Measurements from ENCODE around the gene WWP2.
"Not testable (repeated sequence)": the region's sequence is repeated elsewhere in the genome, so short reads cannot be mapped to it uniquely, and the experiment has no call there.

Gene WWP2

DNA sequence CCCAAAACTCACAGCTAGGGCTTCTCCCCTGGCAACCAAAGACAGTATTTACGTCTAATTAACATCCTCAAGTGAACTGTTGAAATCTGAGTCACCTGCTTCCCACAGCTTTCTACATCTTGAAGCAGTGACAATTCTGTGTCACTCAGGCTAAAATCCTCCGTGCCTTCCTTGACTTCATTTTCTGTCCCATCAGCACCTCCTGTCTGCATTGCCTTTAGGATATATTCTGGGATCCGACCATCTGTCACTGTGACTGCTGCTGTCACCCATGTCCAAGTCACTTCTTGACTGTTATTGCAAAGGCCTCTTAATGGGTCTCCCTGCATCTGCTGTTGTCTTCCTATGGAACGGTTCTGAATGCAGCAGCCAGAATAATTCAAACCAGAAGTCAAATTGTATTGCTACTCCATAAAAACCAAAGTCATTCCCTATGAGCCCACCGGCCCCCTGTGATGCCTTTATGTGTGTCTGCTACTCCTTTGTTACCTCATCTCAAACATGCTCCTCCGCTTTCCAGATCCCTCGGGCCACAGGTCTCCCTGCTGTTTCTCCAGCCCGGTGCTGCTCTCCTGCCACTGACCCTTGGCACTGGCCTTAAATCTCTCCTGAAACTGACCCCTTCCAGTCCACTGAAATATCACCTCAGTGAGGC is 56.9 kb downstream of the WWP2 start:
- H3K27ac ChIP-seq (ENCODE audit: low read depth, low read length) = peak overlapping the region; percentile 74
- no peak overlapping the region for H3K4me3 ChIP-seq (ENCODE audit: low read depth, low read length)
- H3K9ac ChIP-seq (ENCODE audit: low read depth, low read length) = no peak overlapping the region
- no peaks in the 10 kb centered on the region for H3K27me3 ChIP-seq (ENCODE audit: control insufficient read depth, insufficient read depth, low read length)
- no peaks in the 10 kb centered on the region for H3K9me3 ChIP-seq (ENCODE audit: control insufficient read depth, insufficient read depth, low read length)
- H3K36me3 ChIP-seq (ENCODE audit: control insufficient read depth, insufficient read depth, low read length) = 0 out of 2 replicates have a peak, but pooled peaks cover 2% of the 10 kb centered on the region
- H3K4me1 ChIP-seq (ENCODE audit: control insufficient read depth, insufficient read depth, low read length) = peaks cover 12% of the 10 kb centered on the region

DNA sequence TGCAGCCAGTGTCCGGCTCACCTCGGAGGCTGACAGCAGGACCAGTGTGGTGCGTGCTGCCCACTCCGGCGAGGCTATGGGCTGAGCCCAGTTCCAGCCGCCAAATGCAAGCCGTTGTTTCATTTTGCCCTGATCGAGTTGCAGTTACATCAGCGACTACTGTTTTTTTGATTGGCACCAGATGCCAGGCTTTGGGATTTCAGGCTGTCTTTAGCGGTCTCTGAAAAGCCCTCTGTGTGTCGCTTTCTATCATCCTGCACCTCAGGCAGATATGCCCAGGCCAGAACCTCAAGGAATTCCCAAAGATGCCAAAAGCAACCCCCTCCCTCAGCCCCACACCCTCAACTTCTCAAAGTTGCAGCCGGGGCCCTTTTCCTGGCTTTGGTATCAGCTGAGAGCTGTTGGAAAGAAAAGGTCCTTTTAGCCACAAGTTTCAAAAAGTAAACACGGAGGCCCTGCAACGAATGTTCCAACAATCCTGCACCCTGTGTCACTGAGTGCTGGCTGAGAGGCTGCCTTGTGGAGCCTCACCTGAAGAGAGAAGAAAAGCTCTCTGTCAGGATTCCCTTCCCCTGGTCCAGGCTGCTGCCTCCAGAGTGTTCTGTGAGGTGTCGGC is 58.9 kb downstream of the WWP2 start:
- no peak overlapping the region for H3K4me3 ChIP-seq (ENCODE audit: low read depth, low read length)
- H3K27me3 ChIP-seq (ENCODE audit: control insufficient read depth, insufficient read depth, low read length) = no peaks in the 10 kb centered on the region
- H3K36me3 ChIP-seq (ENCODE audit: control insufficient read depth, insufficient read depth, low read length) = no peaks in the 10 kb centered on the region
- no peak overlapping the region for H3K27ac ChIP-seq (ENCODE audit: low read depth, low read length)
- no peak overlapping the region for H3K9ac ChIP-seq (ENCODE audit: low read depth, low read length)
- H3K9me3 ChIP-seq (ENCODE audit: control insufficient read depth, insufficient read depth, low read length) = no peaks in the 10 kb centered on the region
- peaks cover 12% of the 10 kb centered on the region for H3K4me1 ChIP-seq (ENCODE audit: control insufficient read depth, insufficient read depth, low read length)

DNA sequence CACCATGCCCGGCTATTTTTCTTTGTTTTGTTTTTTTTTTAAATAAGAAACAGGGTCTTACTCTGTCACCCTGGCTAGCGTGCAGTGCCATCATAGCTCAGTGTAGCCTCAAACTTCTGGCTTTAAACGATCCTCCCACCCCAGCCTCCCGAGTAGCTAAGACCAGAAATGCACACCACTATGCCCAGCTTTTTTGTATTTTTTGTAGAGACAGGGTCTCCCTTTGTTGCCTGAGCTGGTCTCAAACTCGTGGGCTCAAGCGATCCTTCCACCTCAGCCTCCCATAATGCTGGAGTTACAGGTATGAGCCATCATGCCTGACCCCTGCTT is 59.7 kb downstream of the WWP2 start:
- Histone ChIP-seq H3K27me3 (ENCODE audit: control insufficient read depth, insufficient read depth, low read length) (no peaks in the 10 kb centered on the region), H3K9me3 (ENCODE audit: control insufficient read depth, insufficient read depth, low read length) (no peaks in the 10 kb centered on the region), H3K9ac (ENCODE audit: low read depth, low read length) (no peak overlapping the region), H3K4me3 (ENCODE audit: low read depth, low read length) (no peak overlapping the region), H3K27ac (ENCODE audit: low read depth, low read length) (no peak overlapping the region), H3K4me1 (ENCODE audit: control insufficient read depth, insufficient read depth, low read length) (peaks cover 12% of the 10 kb centered on the region), H3K36me3 (ENCODE audit: control insufficient read depth, insufficient read depth, low read length) (no peaks in the 10 kb centered on the region)

DNA sequence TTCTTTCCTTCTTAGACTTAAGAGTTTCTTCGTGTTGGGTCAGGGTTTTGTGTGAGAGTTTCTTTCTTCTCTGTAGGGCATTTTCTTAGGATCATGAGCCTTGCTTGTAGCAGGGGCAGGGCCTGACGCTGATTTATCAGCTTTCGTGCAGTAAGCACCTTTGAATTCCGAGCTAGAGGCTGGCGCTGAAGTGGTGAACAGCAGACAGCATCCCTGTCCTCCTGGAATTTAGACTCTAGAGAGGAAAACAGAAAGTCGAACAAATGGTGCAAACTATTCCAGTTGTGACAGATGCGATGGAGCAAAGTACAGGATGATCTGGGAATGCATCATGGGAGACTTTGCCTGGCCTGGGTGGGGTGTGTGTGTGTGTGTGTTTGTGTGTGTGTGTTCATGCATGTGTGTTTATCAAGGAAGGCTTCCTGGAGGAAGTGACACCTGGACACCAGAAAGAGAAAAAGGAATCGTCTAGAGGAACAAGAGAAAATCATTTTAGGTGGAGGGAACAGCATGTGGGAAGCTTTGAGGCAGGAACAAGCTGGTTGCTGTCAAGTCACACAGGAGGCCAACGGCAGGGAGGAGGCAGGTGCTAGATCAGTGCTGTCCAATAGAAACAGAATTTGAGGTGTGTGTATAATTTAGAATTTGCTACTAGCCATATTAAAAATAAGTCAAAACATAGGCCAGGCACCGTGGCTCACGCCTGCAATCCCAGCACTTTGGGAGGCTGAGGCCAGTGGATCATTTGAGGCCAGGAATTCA is 60.2 kb downstream of the WWP2 start:
- Histone ChIP-seq H3K4me3 (ENCODE audit: low read depth, low read length) (no peak overlapping the region), H3K36me3 (ENCODE audit: control insufficient read depth, insufficient read depth, low read length) (no peaks in the 10 kb centered on the region), H3K4me1 (ENCODE audit: control insufficient read depth, insufficient read depth, low read length) (peaks cover 12% of the 10 kb centered on the region), H3K27ac (ENCODE audit: low read depth, low read length) (no peak overlapping the region), H3K9ac (ENCODE audit: low read depth, low read length) (no peak overlapping the region), H3K27me3 (ENCODE audit: control insufficient read depth, insufficient read depth, low read length) (no peaks in the 10 kb centered on the region), H3K9me3 (ENCODE audit: control insufficient read depth, insufficient read depth, low read length) (no peaks in the 10 kb centered on the region)

DNA sequence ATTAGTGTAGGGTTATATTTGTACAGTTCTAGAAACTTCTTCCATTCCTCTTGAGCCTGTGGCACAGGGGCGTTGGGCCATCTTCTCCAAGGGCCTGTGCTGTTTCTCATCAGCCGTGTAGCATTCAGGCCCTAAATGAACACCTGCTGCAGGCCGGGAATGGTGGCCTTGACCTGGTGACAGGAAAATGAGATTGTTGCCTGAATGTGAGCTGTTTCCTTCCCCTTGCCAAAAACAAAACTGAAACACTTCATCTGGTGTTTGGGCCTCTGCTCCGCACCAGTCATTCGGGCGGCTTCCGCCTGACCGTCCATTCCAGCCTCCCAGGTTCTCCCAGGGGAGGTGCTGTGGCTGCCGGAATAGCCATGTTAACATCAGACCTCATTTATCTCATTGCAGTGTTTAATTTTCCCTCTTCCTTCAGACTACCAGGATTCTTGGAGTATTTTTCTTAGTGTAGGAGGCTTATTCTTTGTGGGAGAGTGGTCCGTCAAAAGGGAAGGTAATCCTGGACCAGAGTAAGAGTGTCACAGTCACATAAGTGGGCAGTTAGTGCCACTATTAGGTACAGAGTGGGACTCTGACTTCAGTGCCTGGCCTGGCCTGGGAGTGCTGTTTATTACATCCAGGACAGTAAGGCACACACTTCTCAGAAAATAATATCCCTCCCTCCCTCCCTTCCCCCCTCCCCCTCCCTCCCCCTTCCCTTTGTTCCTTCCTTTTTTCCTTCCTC is 61.9 kb downstream of the WWP2 start:
- H3K36me3 ChIP-seq (ENCODE audit: control insufficient read depth, insufficient read depth, low read length) = no peaks in the 10 kb centered on the region
- H3K27ac ChIP-seq (ENCODE audit: low read depth, low read length) = no peak overlapping the region
- no peak overlapping the region for H3K9ac ChIP-seq (ENCODE audit: low read depth, low read length)
- no peak overlapping the region for H3K4me3 ChIP-seq (ENCODE audit: low read depth, low read length)
- peaks cover 5% of the 10 kb centered on the region for H3K4me1 ChIP-seq (ENCODE audit: control insufficient read depth, insufficient read depth, low read length)
- no peaks in the 10 kb centered on the region for H3K9me3 ChIP-seq (ENCODE audit: control insufficient read depth, insufficient read depth, low read length)
- H3K27me3 ChIP-seq (ENCODE audit: control insufficient read depth, insufficient read depth, low read length) = no peaks in the 10 kb centered on the region

DNA sequence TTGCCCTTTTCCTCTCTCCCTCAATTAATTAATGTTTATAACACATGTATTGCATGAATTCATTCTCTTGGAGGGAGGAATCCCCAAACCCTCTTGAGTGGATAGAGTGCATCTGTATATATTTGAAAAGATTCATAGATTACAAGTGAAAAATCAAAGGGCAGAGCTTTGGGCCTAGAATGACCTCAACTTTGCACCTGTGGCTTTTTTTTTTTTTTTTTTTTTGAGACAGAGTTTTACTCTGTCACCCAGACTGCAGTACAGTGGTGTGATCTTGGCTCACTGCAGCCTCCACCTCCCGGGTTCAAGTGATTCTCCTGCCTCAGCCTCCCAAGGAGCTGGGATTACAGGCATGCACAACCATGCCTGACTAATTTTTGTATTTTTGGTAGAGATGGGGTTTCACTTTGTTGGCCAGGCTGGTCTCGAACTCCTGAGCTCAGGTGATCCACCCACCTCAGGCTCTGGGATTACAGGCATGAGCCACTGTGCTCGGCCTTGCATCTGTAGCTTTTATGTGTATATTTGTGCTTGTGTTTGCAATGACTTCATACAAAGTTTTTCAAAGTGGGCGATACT is 62.5 kb downstream of the WWP2 start:
- H3K4me3 ChIP-seq (ENCODE audit: low read depth, low read length); H3K36me3 ChIP-seq (ENCODE audit: control insufficient read depth, insufficient read depth, low read length); H3K27me3 ChIP-seq (ENCODE audit: control insufficient read depth, insufficient read depth, low read length); H3K9me3 ChIP-seq (ENCODE audit: control insufficient read depth, insufficient read depth, low read length); H3K27ac ChIP-seq (ENCODE audit: low read depth, low read length); H3K9ac ChIP-seq (ENCODE audit: low read depth, low read length); H3K4me1 ChIP-seq (ENCODE audit: control insufficient read depth, insufficient read depth, low read length): not testable (repeated sequence)

DNA sequence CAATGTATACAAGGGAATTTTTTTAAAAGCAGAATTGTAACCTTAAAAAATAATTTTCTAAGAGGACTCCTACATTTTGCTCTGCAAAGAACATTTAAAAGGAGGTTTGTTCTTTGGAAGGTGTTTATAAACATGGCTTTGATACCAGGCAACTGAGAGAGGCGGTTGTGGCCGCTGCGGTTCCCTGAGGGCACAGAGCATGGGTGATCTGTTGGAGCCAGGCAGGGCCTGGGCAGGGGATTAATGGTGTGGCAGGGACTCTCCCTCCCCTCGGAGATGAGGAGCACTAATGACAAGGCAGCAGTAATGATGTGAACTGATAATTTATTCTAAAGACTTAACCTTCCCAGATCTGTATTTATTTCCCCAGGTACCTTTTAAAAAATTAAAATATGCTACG is 65.4 kb downstream of the WWP2 start:
- Histone ChIP-seq H3K9me3 (ENCODE audit: control insufficient read depth, insufficient read depth, low read length) (no peaks in the 10 kb centered on the region), H3K4me1 (ENCODE audit: control insufficient read depth, insufficient read depth, low read length) (no peaks in the 10 kb centered on the region), H3K9ac (ENCODE audit: low read depth, low read length) (no peak overlapping the region), H3K27me3 (ENCODE audit: control insufficient read depth, insufficient read depth, low read length) (no peaks in the 10 kb centered on the region), H3K36me3 (ENCODE audit: control insufficient read depth, insufficient read depth, low read length) (no peaks in the 10 kb centered on the region), H3K4me3 (ENCODE audit: low read depth, low read length) (no peak overlapping the region), H3K27ac (ENCODE audit: low read depth, low read length) (no peak overlapping the region)

DNA sequence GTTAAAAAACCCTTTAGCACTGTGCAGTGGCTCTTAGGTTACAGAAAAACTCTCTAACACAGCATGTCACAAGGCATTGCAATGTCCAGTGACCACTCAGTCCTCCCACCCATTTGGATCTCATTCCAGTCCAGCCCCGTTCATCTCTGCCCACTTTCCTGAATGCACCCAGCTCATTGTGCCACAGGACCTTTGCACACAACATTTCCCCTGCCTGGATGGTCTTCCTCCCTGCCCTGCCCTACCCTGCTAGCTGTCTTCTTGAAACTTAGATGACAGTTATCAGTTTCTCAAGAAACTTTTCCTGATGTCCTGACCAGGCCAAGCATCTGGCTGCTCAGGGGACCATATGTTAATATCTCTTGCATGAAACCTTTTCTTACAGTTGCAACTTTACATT is 67.2 kb downstream of the WWP2 start:
- Histone ChIP-seq H3K4me1 (ENCODE audit: control insufficient read depth, insufficient read depth, low read length) (peaks cover 7% of the 10 kb centered on the region), H3K9ac (ENCODE audit: low read depth, low read length) (no peak overlapping the region), H3K9me3 (ENCODE audit: control insufficient read depth, insufficient read depth, low read length) (no peaks in the 10 kb centered on the region), H3K36me3 (ENCODE audit: control insufficient read depth, insufficient read depth, low read length) (no peaks in the 10 kb centered on the region), H3K27ac (ENCODE audit: low read depth, low read length) (no peak overlapping the region), H3K27me3 (ENCODE audit: control insufficient read depth, insufficient read depth, low read length) (no peaks in the 10 kb centered on the region), H3K4me3 (ENCODE audit: low read depth, low read length) (no peak overlapping the region)

DNA sequence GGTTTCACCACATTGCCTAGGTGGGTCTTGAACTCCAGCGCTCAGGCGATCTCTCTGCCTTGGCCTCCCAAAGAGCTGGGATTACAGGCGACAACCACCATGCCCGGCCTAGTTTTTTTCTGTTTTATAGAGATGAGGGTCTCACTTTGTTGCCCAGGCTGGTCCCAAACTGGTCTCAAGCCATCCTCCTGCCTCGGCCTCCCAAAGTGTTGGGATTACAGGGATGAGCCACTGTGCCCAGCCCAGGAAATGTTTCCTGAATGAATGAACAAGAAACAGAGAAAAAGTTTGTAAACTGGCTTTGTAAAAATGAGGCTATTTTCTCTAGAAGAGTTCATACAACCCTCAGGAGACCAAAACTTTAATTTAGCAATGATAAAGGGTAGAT is 68.0 kb downstream of the WWP2 start:
- Histone ChIP-seq H3K27me3 (ENCODE audit: control insufficient read depth, insufficient read depth, low read length) (no peaks in the 10 kb centered on the region), H3K9ac (ENCODE audit: low read depth, low read length) (no peak overlapping the region), H3K27ac (ENCODE audit: low read depth, low read length) (no peak overlapping the region), H3K36me3 (ENCODE audit: control insufficient read depth, insufficient read depth, low read length) (no peaks in the 10 kb centered on the region), H3K9me3 (ENCODE audit: control insufficient read depth, insufficient read depth, low read length) (no peaks in the 10 kb centered on the region), H3K4me3 (ENCODE audit: low read depth, low read length) (no peak overlapping the region), H3K4me1 (ENCODE audit: control insufficient read depth, insufficient read depth, low read length) (peaks cover 7% of the 10 kb centered on the region)

DNA sequence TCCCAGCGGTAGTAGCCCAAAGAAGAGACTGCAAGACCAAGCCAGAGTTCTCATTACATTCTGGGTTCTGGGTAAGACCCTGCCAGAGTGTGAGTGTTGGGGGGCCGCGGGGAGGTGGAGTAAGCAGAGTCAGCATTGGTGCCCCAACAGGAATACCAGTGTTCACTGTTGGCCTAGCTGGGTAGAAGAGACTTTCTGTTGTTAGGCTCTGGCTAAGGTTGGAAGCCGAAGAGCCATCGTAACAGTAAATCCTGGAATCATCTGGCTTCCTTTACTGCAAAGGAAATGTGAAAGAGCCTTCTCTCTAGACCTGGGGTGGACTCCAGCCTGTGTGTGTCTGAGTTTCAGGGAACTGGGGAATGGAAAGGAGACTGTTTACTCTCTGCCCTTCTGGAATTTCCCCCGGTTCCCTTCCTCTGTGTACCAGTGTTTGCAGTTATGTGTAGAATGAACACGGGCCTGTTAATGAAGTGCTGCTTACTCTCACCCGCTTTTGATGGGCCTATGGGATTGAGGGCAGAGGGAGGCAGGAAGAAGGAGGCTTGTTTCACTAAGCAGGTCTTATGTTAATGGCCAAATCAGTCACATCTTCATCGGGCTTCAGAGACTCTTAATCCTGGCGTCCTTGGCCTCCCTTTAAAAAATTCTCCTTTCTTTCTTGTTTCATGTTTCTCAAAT is 68.5 kb downstream of the WWP2 start:
- H3K27me3 ChIP-seq (ENCODE audit: control insufficient read depth, insufficient read depth, low read length) = no peaks in the 10 kb centered on the region
- H3K36me3 ChIP-seq (ENCODE audit: control insufficient read depth, insufficient read depth, low read length) = no peaks in the 10 kb centered on the region
- no peak overlapping the region for H3K4me3 ChIP-seq (ENCODE audit: low read depth, low read length)
- peaks cover 7% of the 10 kb centered on the region for H3K4me1 ChIP-seq (ENCODE audit: control insufficient read depth, insufficient read depth, low read length)
- H3K27ac ChIP-seq (ENCODE audit: low read depth, low read length) = no peak overlapping the region
- H3K9ac ChIP-seq (ENCODE audit: low read depth, low read length) = no peak overlapping the region; the same call in 1 of the 2 replicates
- H3K9me3 ChIP-seq (ENCODE audit: control insufficient read depth, insufficient read depth, low read length) = no peaks in the 10 kb centered on the region
